ENCODE measurements around the gene CSTA.

DNA sequence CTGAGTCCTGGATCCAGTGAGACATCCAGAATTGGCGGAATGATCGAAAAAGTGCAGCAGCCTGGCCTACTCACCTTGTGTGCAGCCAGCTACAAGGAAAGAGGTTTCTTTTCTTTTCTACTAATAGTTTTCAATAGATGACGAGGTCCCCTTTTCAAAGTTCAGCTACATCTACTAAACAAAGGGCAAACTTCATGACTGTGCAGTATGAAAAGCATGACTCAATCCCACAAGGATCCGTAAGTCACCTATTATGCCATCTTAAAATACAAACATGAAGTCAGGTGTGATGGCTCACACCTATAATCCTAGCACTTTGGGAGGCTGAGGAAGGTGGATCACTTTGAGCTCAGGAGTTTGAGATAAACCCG, 41.3 kb downstream of the CSTA start:
- TF ChIP-seq ZNF260 (CRISPR knock-in tag; IDR thresholded peaks at IDR 0.05; ENCODE audit: borderline replicate concordance, low read depth): no peak
- TF ChIP-seq NCOR1 (IDR thresholded peaks at IDR 0.05; ENCODE audit: borderline replicate concordance, low read length): no peak
- no peak for TF ChIP-seq POLR2AphosphoS2 (IDR thresholded peaks at IDR 0.05; ENCODE audit: low read depth, low read length)

Data from HepG2 (cell line).